Spleen (tissue), 11 donors: ENCODE data around the gene TACR1. TPM values are rescaled to one million over a fixed set of nuclear protein-coding genes. Genes with fewer than 3 reads are reported as not detected.

Source experiments
- DNase-seq: peaks from one replicate; pipeline ENCODE4 v3.0.0-alpha.2; 2020
- H3K27ac ChIP-seq, 8 donors: fragments of 200-600 bp; sonication (generic) in 7 of 8; 1 replicate in 4 of 8; 2 replicates in 4 of 8; pipeline versions ENCODE4 v1.5.0 to v1.8.0; 2016 to 2021; ENCODE audit warnings: inconsistent platforms in 4 of 8, mild to moderate bottlenecking in 4 of 8, moderate library complexity in 1 of 8
- H3K27me3 ChIP-seq, 7 donors: fragments of 200-600 bp; sonication (generic) in 6 of 7; replicated peaks in 1 of 7; 1 replicate in 4 of 7; 2 replicates in 3 of 7; pipeline versions ENCODE4 v1.5.0 to v1.8.0; 2016 to 2021; ENCODE audit warnings: inconsistent platforms in 3 of 7, mild to moderate bottlenecking in 1 of 7
- H3K36me3 ChIP-seq, 6 donors: fragments of 200-600 bp; sonication (generic) in 5 of 6; 1 replicate in 4 of 6; 2 replicates in 2 of 6; pipeline versions ENCODE4 v1.5.0 to v1.8.0; 2016 to 2021; ENCODE audit warnings: inconsistent platforms in 2 of 6
- H3K4me1 ChIP-seq, 6 donors: fragments of 200-600 bp; sonication (generic) in 5 of 6; 1 replicate in 3 of 6; 2 replicates in 3 of 6; pipeline versions ENCODE4 v1.5.0 to v1.8.0; 2016 to 2021; ENCODE audit warnings: inconsistent platforms in 3 of 6
- H3K4me3 ChIP-seq, 8 donors: fragments of 200-600 bp; sonication (generic) in 7 of 8; 1 replicate in 4 of 8; 2 replicates in 4 of 8; pipeline versions ENCODE4 v1.5.0 to v1.8.0; 2016 to 2021; ENCODE audit warnings: inconsistent platforms in 4 of 8, mild to moderate bottlenecking in 4 of 8, moderate library complexity in 2 of 8
- H3K9me3 ChIP-seq, 8 donors: fragments of 200-600 bp; sonication (generic) in 7 of 8; 1 replicate in 4 of 8; 2 replicates in 4 of 8; pipeline versions ENCODE4 v1.5.0 to v1.8.0; 2016 to 2021; ENCODE audit warnings: inconsistent platforms in 4 of 8
- CTCF ChIP-seq, 11 experiments: fragments of 200-600 bp in 7 of 11; fragments of 450-650 bp in 4 of 11; sonication (generic) in 4 of 11; IDR thresholded peaks in 8 of 11; conservative IDR thresholded peaks in 3 of 11; 1 replicate in 7 of 11; 2 replicates in 4 of 11; pipeline versions ENCODE4 v1.4.0 to v1.8.0; 2016 to 2021; ENCODE audit warnings: antibody characterized with exemption in 11 of 11, inconsistent platforms in 4 of 11, mild to moderate bottlenecking in 1 of 11
- POLR2A ChIP-seq, 3 donors: fragments of 450-650 bp; IDR thresholded peaks; one replicate each; pipeline ENCODE4 v1.5.1; 2017; ENCODE audit warnings: antibody characterized with exemption in 3 of 3, mild to moderate bottlenecking in 1 of 3
- POLR2AphosphoS5 ChIP-seq, 3 donors: sonication (generic); formaldehyde crosslinking; IDR thresholded peaks; one replicate each; pipeline ENCODE4 v1.5.1; 2017; ENCODE audit warnings: antibody characterized with exemption in 3 of 3
- WGBS, 5 donors: extraction: QIAGEN DNeasy Blood & Tissue Kit in 3 of 5; methylation state at CpG; one replicate each; pipeline versions ENCODE4 v1.1.5 to v1.1.7; 2013 to 2018; 5-methylcytosine and 5-hydroxymethylcytosine counted together
- intact Hi-C: fragments of 100-400 bp; cut with DNase I; formaldehyde crosslinking; loops from one replicate; pipeline ENCODE4 v1.15.0; 2023; ENCODE audit warnings: low total_unique reads
- polyA plus RNA-seq, 3 donors: library from polyadenylated mRNA; stranded (reverse); fragments of 200-250 nt; gene quantifications; one replicate each; pipeline ENCODE4 v1.2.1, GENCODE V29; 2013
- total RNA-seq, 7 donors: library from RNA; depleted of rRNA in 3 of 7; stranded (reverse); fragments of >200 nt in 3 of 7; fragmentation: NEBNext Ultra II Directional in 4 of 7; extraction: Animal tissue kit (Norgen Biotek cat#: 25700) in 4 of 7; gene quantifications; one replicate each; pipeline versions ENCODE4 v1.1.0 to v1.2.1, GENCODE V29; 2016 to 2021
- donor health status: healthy with polysubstance abuse.
- donor health status: DM: no; HTN: no; CAD: no; lungs with moderate emphysema.
- donor health status: DM: no; HTN: no; CAD: no.
- donor health status: Bipolar disorder and iron deficiency.
- donor health status: healthy.
- donor health status: DM: no; HTN: no; CAD: no.
- donor health status: DM: yes; HTN: yes; CAD: no.

TACR1 gene
- total and polyA plus RNA-seq, 10 donors = 0.02 to 0.28 (median 0.13) TPM; not detected in 3

- intact Hi-C loops = no loop called here
- 60 to 82% (median 75%) methylated on average over 4 of the region's 4 CpGs for WGBS, 5 donors
- Histone ChIP-seq H3K4me3 (no peak overlapping the region), H3K27me3 (no peaks in the 10 kb centered on the region), H3K9me3 (no peaks in the 10 kb centered on the region), H3K36me3 (no peaks in the 10 kb centered on the region), H3K4me1 (peaks cover 0 to 19% (median 6%) of the 10 kb centered on the region in 6 donors), H3K27ac (no peak overlapping the region)
- TF ChIP-seq POLR2A (IDR thresholded peaks at IDR 0.05) (no peak), CTCF (IDR thresholded peaks at IDR 0.05 in 8 of 11, conservative IDR thresholded peaks at IDR 0.05 in 3 of 11) (no peak)
- DNase-seq = no peak
Observed at GRCh38 chr2:75045526-75046050, 153.7 kb downstream of the TACR1 start.

- H3K36me3 ChIP-seq = no peaks in the 10 kb centered on the region
- no peaks in the 10 kb centered on the region for H3K9me3 ChIP-seq
- H3K27me3 ChIP-seq = no peaks in the 10 kb centered on the region
- peaks cover 0 to 19% (median 6%) of the 10 kb centered on the region in 6 donors for H3K4me1 ChIP-seq
- no peak for DNase-seq
- TF ChIP-seq POLR2A (IDR thresholded peaks at IDR 0.05) = no peak
- intact Hi-C loops = no loop called here
- WGBS, 5 donors = 90 to 97% (median 96%) methylated on average over 2 of the region's 2 CpGs
- no peak overlapping the region for H3K4me3 ChIP-seq
- H3K27ac ChIP-seq = no peak overlapping the region
Observed at GRCh38 chr2:75044291-75044690, 155.0 kb downstream of the TACR1 start.

- no peak overlapping the region for H3K27ac ChIP-seq
- no peaks in the 10 kb centered on the region for H3K27me3 ChIP-seq
- DNase-seq = no peak
- TF ChIP-seq CTCF (IDR thresholded peaks at IDR 0.05 in 8 of 11, conservative IDR thresholded peaks at IDR 0.05 in 3 of 11) (no peak), POLR2A (IDR thresholded peaks at IDR 0.05) (no peak), POLR2AphosphoS5 (IDR thresholded peaks at IDR 0.05) (no peak)
- no peak overlapping the region for H3K4me3 ChIP-seq
- 82 to 95% (median 94%) methylated on average over 1 of the region's 1 CpG for WGBS, 5 donors
- intact Hi-C loops = no loop called here
- H3K4me1 ChIP-seq = peaks cover 0 to 15% (median 6%) of the 10 kb centered on the region in 6 donors
- H3K36me3 ChIP-seq = no peaks in the 10 kb centered on the region
- H3K9me3 ChIP-seq = no peaks in the 10 kb centered on the region
Observed at GRCh38 chr2:75042823-75043222, 156.5 kb downstream of the TACR1 start.

GRCh38 chr2:75041731-75042600 is 157.4 kb downstream of the TACR1 start:
- DNase-seq = no peak
- H3K4me1 ChIP-seq = peaks cover 0 to 12% (median 6%) of the 10 kb centered on the region in 6 donors
- peak overlapping the region in 7 of 8 donors; percentile 6 to 73 (median 38) for H3K27ac ChIP-seq
- H3K4me3 ChIP-seq = peak overlapping the region in 1 of 8 donors; percentile 17
- H3K36me3 ChIP-seq = no peaks in the 10 kb centered on the region
- no peak for TF ChIP-seq POLR2A (IDR thresholded peaks at IDR 0.05)
- no peak for TF ChIP-seq CTCF (IDR thresholded peaks at IDR 0.05 in 8 of 11, conservative IDR thresholded peaks at IDR 0.05 in 3 of 11)
- TF ChIP-seq POLR2AphosphoS5 (IDR thresholded peaks at IDR 0.05) = no peak
- no peaks in the 10 kb centered on the region for H3K27me3 ChIP-seq
- intact Hi-C loops = no loop called here
- WGBS, 5 donors = 69 to 85% (median 77%) methylated on average over 7 of the region's 7 CpGs
- no peaks in the 10 kb centered on the region for H3K9me3 ChIP-seq
